ENCODE data around the gene PLSCR2. TPM values are rescaled to one million over a fixed set of nuclear protein-coding genes. Genes with fewer than 3 reads are reported as not detected.

The PLSCR2 gene
- total and polyA plus RNA-seq, 4 donors, result 0.25 TPM; not detected in 3

- TF ChIP-seq EGR1 (IDR thresholded peaks at IDR 0.05; ENCODE audit: low read depth in 2 of 2), result no peak
- no peak for TF ChIP-seq JUND (IDR thresholded peaks at IDR 0.05)
- no peak for TF ChIP-seq SP1 (IDR thresholded peaks at IDR 0.05)
- Histone ChIP-seq H3K9ac (ENCODE audit: low read depth in 1 of 2, low read length in 2 of 2) (no peak overlapping the region), H3K9me3 (ENCODE audit: control insufficient read depth in 4 of 4, low read length in 3 of 4) (no peaks in the 10 kb centered on the region), H3K27me3 (ENCODE audit: control insufficient read depth in 4 of 4, insufficient read depth in 4 of 4, low read length in 3 of 4) (no peaks in the 10 kb centered on the region), H3K36me3 (ENCODE audit: control insufficient read depth in 4 of 4, insufficient read depth in 3 of 4, low read depth in 1 of 4, low read length in 3 of 4) (no peaks in the 10 kb centered on the region), H3K27ac (ENCODE audit: low read depth in 1 of 2, low read length in 2 of 2) (no peak overlapping the region), H3K4me3 (ENCODE audit: low read depth in 1 of 3, low read length in 3 of 3) (no peak overlapping the region), H3K4me1 (ENCODE audit: control insufficient read depth in 4 of 4, insufficient read depth in 4 of 4, low read length in 3 of 4) (peaks cover 0 to 8% (median 5%) of the 10 kb centered on the region in 4 donors)
- no peak for DNase-seq (ENCODE audit: low spot score)
These were observed 32.4 kb upstream of the PLSCR2 start for GRCh38 chr3:146501752-146502151.

GRCh38 chr3:146499701-146500100 is 30.3 kb upstream of the PLSCR2 start:
- no peak overlapping the region for H3K27ac ChIP-seq (ENCODE audit: low read depth in 1 of 2, low read length in 2 of 2)
- no peak for TF ChIP-seq NR2F2 (IDR thresholded peaks at IDR 0.05)
- no peak for TF ChIP-seq FOXA2 (IDR thresholded peaks at IDR 0.05)
- no peak for TF ChIP-seq REST (IDR thresholded peaks at IDR 0.05)
- TF ChIP-seq HNF4A (conservative IDR thresholded peaks at IDR 0.05), result no peak
- TF ChIP-seq JUND (IDR thresholded peaks at IDR 0.05), result no peak
- TF ChIP-seq YY1 (IDR thresholded peaks at IDR 0.05), result no peak
- TF ChIP-seq RAD21 (IDR thresholded peaks at IDR 0.05), result no peak
- no peak for TF ChIP-seq RXRA (IDR thresholded peaks at IDR 0.05)
- TF ChIP-seq HNF4G (IDR thresholded peaks at IDR 0.05), result no peak
- no peak for TF ChIP-seq MAX (IDR thresholded peaks at IDR 0.05)
- no peak for TF ChIP-seq FOXA1 (IDR thresholded peaks at IDR 0.05)
- no peak for TF ChIP-seq SP1 (IDR thresholded peaks at IDR 0.05)
- no peak for TF ChIP-seq GABPA (IDR thresholded peaks at IDR 0.05 in 1 of 2, conservative IDR thresholded peaks at IDR 0.05 in 1 of 2)
- TF ChIP-seq TAF1 (conservative IDR thresholded peaks at IDR 0.05), result no peak
- TF ChIP-seq ATF3 (IDR thresholded peaks at IDR 0.05), result no peak
- no peak for TF ChIP-seq CTCF (IDR thresholded peaks at IDR 0.05; ENCODE audit: low read depth, low read length, missing input control)
- peaks cover 0 to 5% (median 0%) of the 10 kb centered on the region in 4 donors for H3K4me1 ChIP-seq (ENCODE audit: control insufficient read depth in 4 of 4, insufficient read depth in 4 of 4, low read length in 3 of 4)
- WGBS, result 49% methylated on average over 1 of the region's 1 CpG
- no peak overlapping the region for H3K4me3 ChIP-seq (ENCODE audit: low read depth in 1 of 3, low read length in 3 of 3)
- no peaks in the 10 kb centered on the region for H3K27me3 ChIP-seq (ENCODE audit: control insufficient read depth in 4 of 4, insufficient read depth in 4 of 4, low read length in 3 of 4)
- DNase-seq (ENCODE audit: low spot score), result no peak
- H3K36me3 ChIP-seq (ENCODE audit: control insufficient read depth in 4 of 4, insufficient read depth in 3 of 4, low read depth in 1 of 4, low read length in 3 of 4), result no peaks in the 10 kb centered on the region
- H3K9ac ChIP-seq (ENCODE audit: low read depth in 1 of 2, low read length in 2 of 2), result no peak overlapping the region
- H3K9me3 ChIP-seq (ENCODE audit: control insufficient read depth in 4 of 4, low read length in 3 of 4), result no peaks in the 10 kb centered on the region

Measured in liver (tissue), 9 donors.